DMS53 (cell line): ENCODE results near the gene MRGPRG.
"Not testable (repeated sequence)": the region's sequence is repeated elsewhere in the genome, so short reads cannot be mapped to it uniquely, and the experiment has no call there.

Experiments used
- DNase-seq: peaks from one replicate; lab custom pipeline; 2025; lab: John Stamatoyannopoulos, UW

The MRGPRG gene, protein sequence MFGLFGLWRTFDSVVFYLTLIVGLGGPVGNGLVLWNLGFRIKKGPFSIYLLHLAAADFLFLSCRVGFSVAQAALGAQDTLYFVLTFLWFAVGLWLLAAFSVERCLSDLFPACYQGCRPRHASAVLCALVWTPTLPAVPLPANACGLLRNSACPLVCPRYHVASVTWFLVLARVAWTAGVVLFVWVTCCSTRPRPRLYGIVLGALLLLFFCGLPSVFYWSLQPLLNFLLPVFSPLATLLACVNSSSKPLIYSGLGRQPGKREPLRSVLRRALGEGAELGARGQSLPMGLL

GRCh38 chr11:3218483-3219280, at the start of gene MRGPRG:
MRGPRG (minus strand) TSS chr11:3218813; CDS start chr11:3218813, 0 bp downstream.
- DNase-seq = peak; percentile 56

DNA sequence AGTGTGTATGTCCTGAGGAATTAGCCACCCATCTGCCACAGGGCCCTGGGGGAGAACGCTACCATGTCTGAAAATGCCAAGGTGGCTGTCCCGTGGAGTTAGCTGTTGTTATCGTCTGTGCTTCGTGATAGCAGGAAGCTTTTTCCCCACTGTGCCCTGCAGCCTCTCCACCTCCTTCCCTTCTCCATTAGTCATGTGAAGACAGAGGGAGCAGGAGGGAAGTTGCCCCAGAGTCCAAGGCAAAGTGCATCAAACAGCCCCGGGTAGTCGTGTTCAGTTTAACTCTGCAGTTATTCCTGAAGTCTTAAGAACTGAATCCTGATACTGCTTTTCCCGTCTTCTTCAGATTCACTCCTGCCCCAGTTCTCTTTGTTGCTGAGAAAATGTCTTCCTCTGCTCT, 43.9 kb upstream of the MRGPRG start:
- not testable (repeated sequence) for DNase-seq

- DNase-seq = not testable (repeated sequence)
These were observed 43.2 kb upstream of the MRGPRG start for GRCh38 chr11:3261831-3262230.

GRCh38 chr11:3257509-3257908, 38.9 kb upstream of the MRGPRG start:
- not testable (repeated sequence) for DNase-seq

- DNase-seq = not testable (repeated sequence)
These were observed 36.6 kb upstream of the MRGPRG start for GRCh38 chr11:3255241-3255640.

DNA sequence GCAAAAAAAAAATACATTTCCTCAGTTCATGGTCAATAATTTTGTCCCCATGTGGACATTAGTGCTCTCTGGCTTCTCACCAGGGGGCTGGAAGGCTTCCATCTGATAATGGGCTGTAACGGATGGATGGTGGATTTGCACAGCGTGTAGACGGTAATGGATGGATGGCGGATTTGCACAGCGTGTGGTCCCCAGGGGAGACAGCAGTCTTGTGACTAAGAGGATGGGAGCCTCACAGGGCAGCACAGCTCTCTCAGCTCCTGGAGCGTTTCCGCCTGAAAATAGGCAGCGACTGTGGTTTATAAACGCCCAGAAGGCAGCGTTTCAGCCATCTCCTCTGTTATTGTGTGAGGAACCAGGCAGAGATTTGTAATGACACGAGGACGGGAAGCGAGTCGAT, 36.2 kb upstream of the MRGPRG start:
- DNase-seq = not testable (repeated sequence)

GRCh38 chr11:3245071-3245470, 26.5 kb upstream of the MRGPRG start:
- no peak for DNase-seq

- no peak for DNase-seq
These were observed 25.3 kb upstream of the MRGPRG start for GRCh38 chr11:3243880-3244279.

DNA sequence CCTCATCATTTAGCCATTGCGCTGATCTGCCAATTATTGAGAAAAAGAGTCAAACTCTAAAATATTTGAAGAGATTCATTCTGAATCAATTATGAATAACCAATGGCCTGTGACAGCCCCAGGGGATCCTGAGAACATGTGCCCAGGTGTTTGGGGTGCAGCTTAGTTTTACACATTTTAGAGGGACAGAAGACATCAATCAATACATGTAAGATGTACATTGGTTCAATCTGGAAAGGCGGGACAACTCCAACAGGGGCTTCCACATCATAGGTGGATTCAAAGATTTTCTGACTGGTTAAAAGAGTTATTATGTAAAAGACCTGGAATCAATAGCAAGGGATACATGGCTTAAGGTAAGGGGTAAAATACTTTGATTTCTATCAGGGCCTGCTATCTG, 18.5 kb upstream of the MRGPRG start:
- DNase-seq = no peak

DNA sequence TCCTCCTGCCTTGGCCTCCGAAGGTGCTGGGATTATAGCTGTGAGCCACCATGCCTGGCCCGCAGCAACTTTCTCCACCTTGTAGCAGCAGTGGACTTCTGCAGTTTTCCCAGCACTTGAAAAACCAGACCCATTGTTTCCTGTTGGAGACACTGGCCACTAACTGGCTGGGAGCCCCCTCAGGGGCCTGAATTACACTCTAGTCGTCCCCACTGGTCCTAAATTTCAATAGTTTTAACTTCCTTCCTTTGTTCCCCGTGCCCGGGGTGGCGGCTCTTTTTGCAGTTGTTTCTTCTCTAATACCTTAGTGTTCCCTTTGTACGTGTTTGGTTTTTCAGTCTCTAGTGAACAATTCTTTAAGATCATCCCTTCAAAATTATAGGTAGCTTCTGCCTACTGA, 16.2 kb upstream of the MRGPRG start:
- DNase-seq = no peak

DNA sequence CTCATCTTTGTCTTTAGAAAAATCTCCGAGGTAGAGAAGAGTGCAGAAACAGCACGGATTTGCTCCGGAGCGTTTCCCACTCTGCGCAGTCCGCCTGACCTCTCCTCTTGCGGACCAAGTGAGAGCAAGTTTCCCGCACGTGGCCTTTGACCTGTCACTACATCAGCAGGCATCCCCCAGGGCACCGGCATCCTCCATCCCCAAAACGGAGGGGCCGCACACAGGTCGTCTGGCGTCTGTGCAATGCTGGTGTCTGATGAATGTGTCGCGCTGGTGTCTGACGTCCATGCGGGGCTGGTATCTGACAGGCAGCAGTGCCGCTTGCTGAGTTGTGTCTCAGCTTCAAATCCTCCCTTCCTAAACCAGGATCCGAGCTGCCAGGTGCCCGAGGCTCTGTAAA, 14.3 kb upstream of the MRGPRG start:
- DNase-seq = no peak

DNA sequence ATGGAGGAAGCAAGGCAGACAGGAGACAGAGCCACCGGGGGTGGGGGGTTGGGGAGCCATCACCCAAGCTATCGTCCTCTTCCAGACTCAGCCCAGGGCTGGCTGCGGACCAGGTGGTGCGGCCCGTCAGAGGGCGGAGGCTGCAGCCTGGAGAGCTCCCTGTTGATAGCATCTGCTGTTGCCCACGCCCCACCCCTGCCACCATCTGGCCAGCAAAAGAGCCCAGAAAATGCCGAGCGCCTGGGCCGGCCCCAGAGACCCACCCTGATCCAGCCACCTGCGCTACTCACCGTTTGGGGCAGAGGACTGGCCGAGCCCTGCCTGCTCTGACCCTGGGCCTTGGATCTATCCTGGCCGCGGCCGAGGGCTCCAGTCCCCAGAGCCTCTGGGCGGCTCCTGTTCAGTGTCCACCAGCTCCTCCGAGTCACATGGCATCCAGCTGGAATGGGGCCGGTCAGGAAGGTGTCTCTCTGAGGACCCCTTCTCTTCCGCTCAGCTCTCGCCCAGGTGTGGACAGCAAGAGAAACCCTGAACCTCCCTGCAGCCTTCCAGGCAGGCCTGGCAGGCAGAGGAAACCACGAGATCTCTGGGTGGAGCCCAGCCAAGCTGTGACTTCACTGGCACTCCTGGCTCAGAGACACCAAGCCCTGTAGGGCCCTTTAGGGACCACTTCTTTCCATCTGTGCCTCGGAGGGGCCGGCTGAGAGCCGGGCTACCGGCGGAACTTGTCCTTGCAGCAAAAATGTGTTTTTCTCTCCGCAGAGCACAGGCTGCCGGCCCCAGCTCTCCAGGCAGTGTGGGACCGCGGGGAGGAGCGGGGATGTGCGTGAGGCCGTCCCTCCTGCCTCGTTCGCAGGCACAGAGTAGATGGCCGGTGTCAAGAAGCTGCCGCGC, 13.5 kb upstream of the MRGPRG start, which contains the start of gene MRGPRE:
MRGPRE (minus strand) TSS at position 567 of the 894 bp plus-strand sequence. CDS start 3,618 bp downstream, outside the sequence.
- peak; percentile 82 for DNase-seq

- DNase-seq = no peak
These were observed 12.9 kb upstream of the MRGPRG start for GRCh38 chr11:3231550-3231850.

DNA sequence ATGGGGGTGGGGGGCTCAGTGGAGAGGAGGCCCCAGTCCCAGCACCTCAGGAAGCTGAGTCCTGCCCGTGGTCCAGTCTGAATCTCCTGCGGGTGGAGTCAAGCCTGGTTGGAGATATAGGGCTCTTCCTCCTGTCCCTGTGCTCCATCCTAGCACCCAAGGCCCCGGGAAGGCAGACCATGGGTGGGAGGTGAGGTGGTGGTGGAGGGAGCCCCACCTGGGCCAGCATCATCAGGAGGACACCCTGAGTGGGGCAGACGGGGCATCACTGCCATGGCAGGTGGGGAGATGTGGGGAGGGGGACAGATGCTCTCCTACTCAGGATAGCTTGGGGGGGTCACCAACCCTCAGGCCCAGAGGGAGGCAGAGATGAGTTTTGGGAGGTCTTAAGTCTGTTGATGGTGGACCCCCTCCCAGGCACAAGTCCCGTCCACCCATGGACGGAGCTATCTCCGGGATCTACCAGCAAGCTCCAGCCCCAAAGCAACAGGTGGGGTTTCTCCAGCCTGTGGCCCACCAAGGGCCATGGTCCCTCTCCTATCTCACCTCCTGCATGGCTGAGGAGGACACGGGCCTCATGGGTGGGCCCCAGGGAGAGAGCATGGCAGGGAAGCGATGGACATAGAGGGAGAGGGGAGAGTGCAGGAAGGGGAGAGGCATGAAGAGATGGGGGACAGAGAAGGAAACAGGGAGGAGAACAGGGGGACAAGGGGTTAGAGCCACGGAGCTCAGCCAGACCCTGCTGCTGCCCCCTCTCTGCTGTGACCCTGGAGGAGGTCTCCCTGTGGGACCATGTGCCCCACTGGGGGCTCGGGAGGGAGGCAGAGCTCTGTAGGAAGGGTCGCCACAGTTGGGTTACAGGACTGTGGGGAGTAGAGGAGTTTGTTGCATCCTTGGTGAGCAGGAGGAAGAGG, 12.3 kb upstream of the MRGPRG start:
- DNase-seq = no peak

- no peak for DNase-seq
These were observed 11.3 kb upstream of the MRGPRG start for GRCh38 chr11:3229673-3230630.

DNA sequence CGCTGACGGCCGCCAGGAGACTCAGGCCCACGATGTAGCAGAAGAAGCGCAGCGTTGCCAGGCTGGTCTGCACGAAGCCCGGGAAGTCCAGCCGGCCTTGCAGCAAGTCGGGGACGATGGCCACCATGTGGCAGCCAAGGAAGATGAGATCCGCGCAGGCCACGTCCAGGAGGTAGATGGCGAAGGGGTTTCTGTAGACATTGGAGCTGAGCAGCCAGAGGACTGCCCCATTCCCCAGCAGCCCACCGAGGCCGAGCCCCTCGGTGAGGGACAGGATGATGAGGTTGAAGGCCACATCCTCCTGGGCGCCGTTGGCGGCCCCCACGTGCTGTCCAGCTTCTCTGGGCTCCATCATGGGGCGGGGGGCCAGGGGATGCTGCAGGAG, 9.8 kb upstream of the MRGPRG start:
- no peak for DNase-seq

- DNase-seq = no peak
These were observed 9.2 kb upstream of the MRGPRG start for GRCh38 chr11:3227568-3228444.

- DNase-seq = no peak
These were observed 8.4 kb upstream of the MRGPRG start for GRCh38 chr11:3226846-3227567.
